CD4-positive, alpha-beta T cell treated with Interleukin-6 for 4 hours (primary cell): Measurements from ENCODE around the gene INPP5J.
"Not testable (repeated sequence)": the region's sequence is repeated elsewhere in the genome, so short reads cannot be mapped to it uniquely, and the experiment has no call there.

Experiments
- DNase-seq: peaks from one replicate; pipeline ENCODE4 v3.0.0-alpha.2; 2020; ENCODE audit warnings: mixed read lengths

The INPP5J gene

GRCh38 chr22:31151872-31152271, 29.1 kb downstream of the INPP5J start:
- no peak for DNase-seq

GRCh38 chr22:31153357-31153756, 30.6 kb downstream of the INPP5J start:
- no peak for DNase-seq

GRCh38 chr22:31154975-31155374, 32.2 kb downstream of the INPP5J start:
- no peak for DNase-seq

- no peak for DNase-seq
Measured at GRCh38 chr22:31155422-31155821, 32.7 kb downstream of the INPP5J start.

- peak; percentile 24 for DNase-seq
Measured at GRCh38 chr22:31160328-31160978, 37.7 kb downstream of the INPP5J start.

- no peak for DNase-seq
Measured at GRCh38 chr22:31161386-31161785, 38.6 kb downstream of the INPP5J start.

GRCh38 chr22:31162015-31162765, 39.4 kb downstream of the INPP5J start:
- no peak for DNase-seq

GRCh38 chr22:31170971-31171370, 48.2 kb downstream of the INPP5J start:
- DNase-seq, result no peak

GRCh38 chr22:31171734-31172133, 49.0 kb downstream of the INPP5J start:
- not testable (repeated sequence) for DNase-seq

GRCh38 chr22:31173386-31174145, 50.8 kb downstream of the INPP5J start:
- DNase-seq, result no peak

- DNase-seq, result no peak
Measured at GRCh38 chr22:31176923-31177322, 54.2 kb downstream of the INPP5J start.

GRCh38 chr22:31177420-31178162, 54.8 kb downstream of the INPP5J start:
- DNase-seq, result no peak

- no peak for DNase-seq
Measured at GRCh38 chr22:31178859-31179258, 56.1 kb downstream of the INPP5J start.

GRCh38 chr22:31179345-31179744, 56.6 kb downstream of the INPP5J start:
- DNase-seq, result no peak

- DNase-seq, result no peak
Measured at GRCh38 chr22:31184015-31184414, 61.2 kb downstream of the INPP5J start.
